ENCODE measurements around the gene AFF3. TPM values are rescaled to one million over a fixed set of nuclear protein-coding genes. Genes with fewer than 3 reads are reported as not detected.
A peak's percentile ranks its signal among the peaks of the same experiment; 100 is the strongest.

Gene AFF3
- total and polyA plus RNA-seq, 12 donors, result 0.39 to 16.9 (median 7.0) TPM

GRCh38 chr2:99714349-99714748, 428.0 kb downstream of the AFF3 start:
- H3K36me3 ChIP-seq, result no peaks in the 10 kb centered on the region
- intact Hi-C loops (cut with DNase I), result loop anchor here in 3 of 10 donors (10.0 kb wide), 1 partner anchor 150 kb away; no protein-coding TSS in a partner anchor

GRCh38 chr2:99711144-99711543, 431.2 kb downstream of the AFF3 start:
- Histone ChIP-seq H3K9me3 (peaks cover 0 to 3% (median 0%) of the 10 kb centered on the region in 11 donors), H3K4me3 (no peak overlapping the region), H3K27ac (peak overlapping the region in 7 of 10 donors; percentile 18 to 84 (median 58)), H3K27me3 (no peaks in the 10 kb centered on the region), H3K36me3 (no peaks in the 10 kb centered on the region), H3K4me1 (peaks cover 5 to 58% (median 41%) of the 10 kb centered on the region in 9 donors)
- intact Hi-C loops (cut with DNase I), result loop anchor here in 3 of 10 donors (10.0 kb wide), 1 partner anchor 146 kb away; no protein-coding TSS in a partner anchor
- no peak for TF ChIP-seq CTCF (IDR thresholded peaks at IDR 0.05)
- 37 to 51% methylated on average over 9 of the region's 9 CpGs for WGBS, 2 donors
- DNase-seq, result no peak
- ATAC-seq, result peak in 3 of 8 donors; percentile 2 to 19 (median 5)

More at GRCh38 chr2:99714349-99714748, 428.0 kb downstream of the AFF3 start:
- Histone ChIP-seq H3K27me3 (no peaks in the 10 kb centered on the region), H3K27ac (no peak overlapping the region), H3K4me1 (peaks cover 0 to 26% (median 24%) of the 10 kb centered on the region in 9 donors), H3K9me3 (peaks cover 0 to 3% (median 0%) of the 10 kb centered on the region in 11 donors), H3K4me3 (no peak overlapping the region)
- DNase-seq (no peak), ATAC-seq (no peak)
- WGBS, 2 donors, result 76 to 85% methylated on average over 2 of the region's 2 CpGs
- TF ChIP-seq CTCF (IDR thresholded peaks at IDR 0.05), result no peak

GRCh38 chr2:99710721-99711120, 431.7 kb downstream of the AFF3 start:
- intact Hi-C loops (cut with DNase I), result loop anchor here in 3 of 10 donors (10.0 kb wide), 1 partner anchor 146 kb away; no protein-coding TSS in a partner anchor
- DNase-seq (peak in 1 of 2 donors; percentile 17), ATAC-seq (peak; percentile 35 to 62 (median 48))
- Histone ChIP-seq H3K27me3 (no peaks in the 10 kb centered on the region), H3K9me3 (peaks cover 0 to 3% (median 0%) of the 10 kb centered on the region in 11 donors), H3K4me1 (peaks cover 5 to 60% (median 41%) of the 10 kb centered on the region in 9 donors), H3K36me3 (no peaks in the 10 kb centered on the region), H3K4me3 (no peak overlapping the region), H3K27ac (peak overlapping the region in 7 of 10 donors; percentile 18 to 84 (median 58))
- 15 to 26% methylated on average over 6 of the region's 6 CpGs for WGBS, 2 donors
- no peak for TF ChIP-seq CTCF (IDR thresholded peaks at IDR 0.05)

GRCh38 chr2:99709229-99709628, 433.2 kb downstream of the AFF3 start:
- Histone ChIP-seq H3K27ac (peak overlapping the region in 6 of 10 donors; percentile 18 to 84 (median 63)), H3K4me1 (peaks cover 5 to 70% (median 50%) of the 10 kb centered on the region in 9 donors), H3K4me3 (no peak overlapping the region), H3K9me3 (peaks cover 0 to 3% (median 0%) of the 10 kb centered on the region in 11 donors), H3K27me3 (no peaks in the 10 kb centered on the region), H3K36me3 (no peaks in the 10 kb centered on the region)
- no peak for TF ChIP-seq CTCF (IDR thresholded peaks at IDR 0.05)
- intact Hi-C loops (cut with DNase I), result loop anchor here in 3 of 10 donors (5.0 to 10.0 kb wide), 2 partner anchors 47 to 74 kb away; no protein-coding TSS in a partner anchor
- ATAC-seq (no peak), DNase-seq (no peak)
- 53 to 70% methylated on average over 2 of the region's 2 CpGs for WGBS, 2 donors
